Measurements from ENCODE around the gene WASHC2A.
"Not testable (repeated sequence)": the region's sequence is repeated elsewhere in the genome, so short reads cannot be mapped to it uniquely, and the experiment has no call there.

WASHC2A gene

DNA sequence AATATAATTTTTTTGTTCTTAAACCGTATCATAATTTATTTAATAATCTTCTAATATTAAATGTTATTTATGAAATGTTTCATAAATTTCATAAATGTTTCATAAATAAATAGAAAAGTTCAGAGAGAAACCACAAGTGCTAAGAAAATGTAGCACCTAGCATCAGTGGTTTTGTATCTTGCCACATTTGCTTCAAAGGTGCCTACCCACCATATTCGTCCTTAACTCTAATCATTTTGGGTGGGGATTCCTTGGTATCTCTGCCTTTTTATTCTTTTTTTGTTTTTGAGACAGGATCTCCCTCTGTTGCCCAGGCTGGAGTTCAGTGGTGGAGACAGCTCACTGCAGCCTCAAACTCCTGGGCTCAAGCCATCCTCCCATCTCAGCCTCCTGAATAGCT is 7.4 kb downstream of the WASHC2A start:
- DNase-seq: not testable (repeated sequence)

- not testable (repeated sequence) for DNase-seq
Measured at GRCh38 chr10:50075544-50075943, 7.8 kb downstream of the WASHC2A start.

- DNase-seq: not testable (repeated sequence)
Measured at GRCh38 chr10:50091304-50091703, 23.6 kb downstream of the WASHC2A start.

DNA sequence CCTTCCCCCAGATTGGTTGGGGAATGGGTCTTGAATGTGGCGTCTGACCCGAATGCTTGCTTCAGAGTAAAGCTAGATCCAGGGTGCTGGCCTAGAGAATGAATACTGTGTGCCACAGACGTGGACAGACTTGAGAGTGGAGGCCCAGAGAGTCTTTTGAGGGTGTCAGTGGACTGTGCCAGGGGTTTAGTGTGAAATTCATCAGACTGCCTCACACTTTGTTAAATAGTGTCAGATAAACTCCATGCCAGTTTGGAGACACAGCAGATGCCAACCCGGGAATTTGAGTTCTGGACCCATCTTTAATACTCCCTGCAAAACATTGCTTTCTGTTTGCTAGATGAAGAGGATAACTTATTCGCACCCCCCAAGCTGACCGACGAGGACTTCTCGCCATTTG is 25.2 kb downstream of the WASHC2A start:
- not testable (repeated sequence) for DNase-seq

DNA sequence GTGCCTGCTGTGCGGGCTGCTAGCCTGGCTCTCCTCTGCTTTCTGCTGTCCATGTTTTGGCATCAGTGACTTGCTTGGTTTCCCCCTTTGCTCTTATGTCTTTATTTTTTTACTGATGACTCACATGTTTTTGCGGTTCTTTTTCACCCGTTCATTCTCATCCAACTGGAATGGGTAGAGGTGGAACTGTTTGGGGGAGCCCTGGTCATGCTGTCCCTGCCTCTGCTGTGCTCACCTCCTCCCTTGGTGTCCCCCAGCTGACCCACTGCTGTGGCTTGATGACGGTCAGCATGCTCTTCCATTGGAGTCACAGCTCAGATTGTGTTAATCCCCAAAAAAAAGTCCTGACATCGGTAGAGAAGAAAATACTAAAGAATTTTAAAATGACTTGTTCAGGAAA is 26.9 kb downstream of the WASHC2A start:
- not testable (repeated sequence) for DNase-seq

- DNase-seq: not testable (repeated sequence)
Measured at GRCh38 chr10:50095402-50095801, 27.6 kb downstream of the WASHC2A start.

DNA sequence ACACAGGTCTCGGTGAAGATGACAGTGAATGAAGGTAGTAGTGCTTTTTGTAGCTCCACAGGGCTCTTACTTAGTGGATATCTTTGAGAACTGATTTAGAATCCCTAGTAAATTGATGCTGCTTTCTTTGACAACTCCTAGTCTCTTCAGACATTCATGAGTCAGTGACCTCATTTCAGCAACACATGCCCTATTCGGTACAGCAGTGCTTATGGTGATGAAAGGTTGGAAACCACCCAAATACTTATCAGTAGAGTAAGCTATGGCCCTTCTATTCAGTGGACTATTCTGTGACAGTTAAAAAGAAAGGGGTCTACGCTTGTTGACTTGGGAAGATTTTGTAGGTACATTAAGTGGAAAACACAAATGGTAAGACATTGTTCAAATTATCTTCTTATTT is 29.0 kb downstream of the WASHC2A start:
- DNase-seq: not testable (repeated sequence)

GRCh38 chr10:50098645-50099044 is 30.9 kb downstream of the WASHC2A start:
- DNase-seq: not testable (repeated sequence)

DNA sequence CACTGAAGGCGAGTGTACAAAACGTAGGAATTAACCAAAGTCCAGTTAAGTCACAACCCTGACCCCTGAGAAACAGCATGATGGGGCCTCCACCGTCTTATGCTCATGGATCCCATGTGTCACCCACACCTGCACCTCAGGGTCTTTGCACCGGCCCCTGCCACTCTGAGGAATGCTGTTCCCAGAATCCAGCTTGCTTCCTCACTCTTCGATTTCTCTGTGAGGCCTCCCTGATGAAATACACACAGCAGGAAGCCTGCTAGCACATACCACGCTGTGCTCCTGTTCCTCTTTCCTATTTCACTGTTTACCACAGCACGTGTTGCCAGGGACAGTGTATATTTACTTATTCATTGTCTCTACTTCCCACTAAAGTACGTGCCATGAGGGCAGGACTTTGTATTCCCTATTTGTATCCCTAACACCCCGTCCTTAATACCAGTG is 33.4 kb downstream of the WASHC2A start:
- DNase-seq: not testable (repeated sequence)

- not testable (repeated sequence) for DNase-seq
Measured at GRCh38 chr10:50101747-50102146, 34.0 kb downstream of the WASHC2A start.

DNA sequence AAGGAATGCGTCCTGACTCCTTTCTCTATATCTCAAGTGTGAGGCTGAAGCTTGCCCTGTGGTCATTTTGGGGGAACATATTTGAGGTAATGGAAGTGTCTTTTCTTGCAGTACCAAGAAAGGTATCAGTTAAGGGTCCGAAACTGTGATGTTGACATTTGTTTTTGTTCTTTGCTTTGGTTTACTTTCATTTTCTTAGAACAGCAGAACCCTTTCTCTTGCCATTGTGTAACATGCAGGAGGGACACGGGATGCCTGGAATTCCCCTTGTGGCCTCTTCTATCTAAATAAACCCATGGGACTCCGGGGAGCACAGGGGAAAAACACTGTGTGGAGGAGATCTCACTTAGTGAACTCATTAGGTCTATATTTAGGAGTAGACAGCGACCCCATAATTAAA is 34.5 kb downstream of the WASHC2A start:
- DNase-seq: not testable (repeated sequence)

DNA sequence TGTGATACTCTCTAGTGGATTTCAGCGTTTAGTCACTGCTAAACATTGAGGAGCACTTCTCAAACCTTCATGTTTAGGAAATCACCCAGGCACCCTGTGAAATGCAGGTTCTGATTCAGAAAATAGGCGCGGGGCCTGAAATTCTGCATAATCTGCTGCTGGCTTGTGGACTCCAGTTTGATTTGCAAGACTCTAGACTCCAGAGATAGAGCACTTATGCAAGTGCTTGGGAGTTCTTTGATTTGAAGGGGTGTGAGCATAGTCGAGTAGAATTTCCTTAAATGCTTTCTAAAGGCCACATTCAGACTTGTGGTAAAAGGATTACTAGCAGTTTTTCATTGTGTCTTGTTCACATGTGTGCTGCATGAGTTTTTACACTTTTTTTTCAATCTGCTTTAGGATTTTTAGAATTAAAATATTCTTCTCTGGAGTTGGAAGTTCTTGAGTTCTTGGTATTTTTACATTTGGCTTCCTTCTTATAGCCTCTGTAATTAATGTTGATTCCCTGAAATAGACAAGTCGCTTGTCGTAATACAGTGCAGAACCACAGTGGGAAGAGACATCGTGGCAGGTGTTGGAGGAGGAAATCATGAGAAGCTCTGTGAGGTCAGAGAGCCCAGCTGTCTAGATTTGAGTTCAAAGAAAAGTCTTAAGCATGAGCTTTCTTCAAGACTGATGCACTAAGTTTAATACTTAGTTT is 41.4 kb downstream of the WASHC2A start:
- not testable (repeated sequence) for DNase-seq

GRCh38 chr10:50112419-50113112 is 44.8 kb downstream of the WASHC2A start:
- not testable (repeated sequence) for DNase-seq

- DNase-seq: not testable (repeated sequence)
Measured at GRCh38 chr10:50126765-50127164, 59.0 kb downstream of the WASHC2A start.

DNA sequence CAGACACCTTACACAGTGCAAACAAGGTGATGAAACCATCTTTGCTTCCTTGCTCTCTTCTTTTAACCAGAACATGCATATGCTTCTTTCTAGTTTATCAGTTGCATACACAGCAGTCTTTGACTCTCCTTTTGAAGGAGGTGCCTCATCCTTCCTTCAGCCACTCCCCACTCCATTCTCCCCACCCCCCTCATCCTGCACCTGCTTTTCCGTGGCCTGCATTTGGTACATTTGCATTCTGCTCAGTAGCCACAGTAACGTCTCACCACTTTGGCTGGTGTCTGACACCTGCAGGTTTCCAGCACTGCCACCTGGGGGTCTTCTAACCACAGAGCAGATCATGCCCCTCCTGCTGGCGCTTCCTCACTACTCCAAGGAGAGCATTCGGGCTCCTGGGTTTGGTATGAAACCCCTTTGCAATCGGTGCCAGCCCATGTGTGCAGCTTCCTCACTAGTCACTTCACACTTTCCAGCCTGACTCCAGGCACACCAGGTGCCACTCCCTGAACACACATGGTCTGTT is 60.1 kb downstream of the WASHC2A start:
- not testable (repeated sequence) for DNase-seq

DNA sequence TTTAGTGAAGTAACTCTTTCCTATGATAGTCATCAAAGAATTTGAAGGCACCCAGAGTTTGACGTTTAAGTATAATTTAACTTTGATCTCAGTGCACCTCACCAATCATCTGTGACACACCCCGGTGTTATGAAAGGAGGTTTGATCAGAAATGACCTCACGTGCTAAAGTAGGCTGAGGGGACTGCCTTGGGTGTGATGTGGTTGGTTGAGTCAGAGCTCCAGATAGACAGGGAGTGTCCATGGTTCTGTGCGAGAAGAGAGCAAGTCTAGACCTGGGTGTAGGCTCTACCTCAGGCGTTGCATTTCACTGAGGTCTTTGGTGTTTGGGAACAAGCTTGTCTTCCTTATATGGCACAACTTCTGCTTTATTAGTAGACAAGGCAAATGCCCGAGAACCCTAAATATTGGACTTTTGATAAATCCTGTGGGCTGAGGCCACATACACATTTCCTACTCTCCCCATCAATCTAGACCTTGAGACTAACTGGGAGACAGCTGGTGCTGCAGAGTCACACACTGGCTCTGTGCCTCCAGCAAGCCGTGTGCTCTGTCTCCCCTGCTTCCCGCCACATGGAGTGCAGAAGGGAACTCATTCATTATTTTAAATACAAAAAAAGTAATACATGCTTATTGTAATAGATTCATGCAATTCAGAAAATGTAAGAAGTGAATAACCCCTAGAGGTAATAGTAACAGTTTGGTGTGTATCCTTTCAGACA is 63.7 kb downstream of the WASHC2A start:
- DNase-seq: not testable (repeated sequence)

GRCh38 chr10:50132322-50132721 is 64.6 kb downstream of the WASHC2A start:
- DNase-seq: not testable (repeated sequence)

- DNase-seq: not testable (repeated sequence)
Measured at GRCh38 chr10:50132841-50133240, 65.1 kb downstream of the WASHC2A start.

GRCh38 chr10:50143512-50144174 is 75.9 kb downstream of the WASHC2A start:
- not testable (repeated sequence) for DNase-seq

GRCh38 chr10:50145575-50145974 is 77.8 kb downstream of the WASHC2A start:
- DNase-seq: not testable (repeated sequence)

- DNase-seq: no peak
Measured at GRCh38 chr10:50152792-50153272, 85.1 kb downstream of the WASHC2A start.

GRCh38 chr10:50157868-50158267 is 90.1 kb downstream of the WASHC2A start:
- DNase-seq: not testable (repeated sequence)

Measured in activated CD8-positive, alpha-beta memory T cell treated with anti-CD3 and anti-CD28 coated beads, Interleukin-2, amount 50 U/mL, for 4 hours (primary cell).